ENCODE data around the gene PPIL1. TPM values are rescaled to one million over a fixed set of nuclear protein-coding genes. Genes with fewer than 3 reads are reported as not detected.

Gene PPIL1
- total and polyA plus RNA-seq, 9 donors = 10.7 to 38.4 (median 21.2) TPM

- no peaks in the 10 kb centered on the region for H3K9me3 ChIP-seq
- TF ChIP-seq POLR2A (IDR thresholded peaks at IDR 0.05) (no peak), EP300 (IDR thresholded peaks at IDR 0.05) (no peak), CTCF (IDR thresholded peaks at IDR 0.05) (no peak)
- intact Hi-C loops (cut with DNase I) = no loop called here
- no peak overlapping the region for H3K27ac ChIP-seq
- WGBS, 3 donors = 84 to 86% (median 86%) methylated on average over 12 of the region's 12 CpGs
- H3K4me1 ChIP-seq (ENCODE audit: insufficient read depth) = peaks cover under 1% of the 10 kb centered on the region
- H3K36me3 ChIP-seq = no peaks in the 10 kb centered on the region
- DNase-seq = no peak
- no peak overlapping the region for H3K4me3 ChIP-seq
- no peaks in the 10 kb centered on the region for H3K27me3 ChIP-seq
Measured at GRCh38 chr6:36863670-36864540, 10.7 kb downstream of the PPIL1 start.

GRCh38 chr6:36862848-36863382, 11.7 kb downstream of the PPIL1 start:
- 82 to 91% (median 91%) methylated on average over 4 of the region's 4 CpGs for WGBS, 3 donors
- TF ChIP-seq POLR2A (IDR thresholded peaks at IDR 0.05) (no peak), CTCF (IDR thresholded peaks at IDR 0.05) (no peak), EP300 (IDR thresholded peaks at IDR 0.05) (no peak)
- no peak overlapping the region for H3K4me3 ChIP-seq
- H3K27ac ChIP-seq = no peak overlapping the region
- no peaks in the 10 kb centered on the region for H3K36me3 ChIP-seq
- no peak for DNase-seq
- no peaks in the 10 kb centered on the region for H3K9me3 ChIP-seq
- peaks cover 6% of the 10 kb centered on the region for H3K4me1 ChIP-seq (ENCODE audit: insufficient read depth)
- intact Hi-C loops (cut with DNase I) = no loop called here
- no peaks in the 10 kb centered on the region for H3K27me3 ChIP-seq

GRCh38 chr6:36862164-36862847, 12.3 kb downstream of the PPIL1 start:
- H3K27ac ChIP-seq = no peak overlapping the region
- DNase-seq = no peak
- H3K36me3 ChIP-seq = no peaks in the 10 kb centered on the region
- H3K27me3 ChIP-seq = no peaks in the 10 kb centered on the region
- H3K4me1 ChIP-seq (ENCODE audit: insufficient read depth) = peaks cover 6% of the 10 kb centered on the region
- TF ChIP-seq POLR2A (IDR thresholded peaks at IDR 0.05) = no peak
- TF ChIP-seq CTCF (IDR thresholded peaks at IDR 0.05) = no peak
- no peak for TF ChIP-seq EP300 (IDR thresholded peaks at IDR 0.05)
- H3K4me3 ChIP-seq = no peak overlapping the region
- H3K9me3 ChIP-seq = no peaks in the 10 kb centered on the region
- intact Hi-C loops (cut with DNase I) = no loop called here
- WGBS, 3 donors = 84 to 88% (median 88%) methylated on average over 8 of the region's 8 CpGs

GRCh38 chr6:36860126-36860525, 14.5 kb downstream of the PPIL1 start:
- H3K4me3 ChIP-seq = no peak overlapping the region
- H3K27me3 ChIP-seq = no peaks in the 10 kb centered on the region
- no peaks in the 10 kb centered on the region for H3K36me3 ChIP-seq
- no peak overlapping the region for H3K27ac ChIP-seq
- DNase-seq = no peak
- WGBS, 3 donors = 93 to 97% (median 94%) methylated on average over 7 of the region's 7 CpGs
- intact Hi-C loops (cut with DNase I) = no loop called here
- peaks cover 8% of the 10 kb centered on the region for H3K4me1 ChIP-seq (ENCODE audit: insufficient read depth)
- no peaks in the 10 kb centered on the region for H3K9me3 ChIP-seq
- TF ChIP-seq CTCF (IDR thresholded peaks at IDR 0.05) (no peak), POLR2A (IDR thresholded peaks at IDR 0.05) (no peak), EP300 (IDR thresholded peaks at IDR 0.05) (no peak)
